Stimulated activated CD8-positive, alpha-beta memory T cell treated with anti-CD3 and anti-CD28 coated beads, Interleukin-7, amount 100 ng/mL, for 1 hour (primary cell): ENCODE data around the gene NSUN2.

Experiments used
- DNase-seq, 2 donors: peaks; one replicate each; pipeline ENCODE4 v3.0.0-alpha.2; 2020; ENCODE audit warnings: low read depth in 2 of 2

NSUN2 gene

DNA sequence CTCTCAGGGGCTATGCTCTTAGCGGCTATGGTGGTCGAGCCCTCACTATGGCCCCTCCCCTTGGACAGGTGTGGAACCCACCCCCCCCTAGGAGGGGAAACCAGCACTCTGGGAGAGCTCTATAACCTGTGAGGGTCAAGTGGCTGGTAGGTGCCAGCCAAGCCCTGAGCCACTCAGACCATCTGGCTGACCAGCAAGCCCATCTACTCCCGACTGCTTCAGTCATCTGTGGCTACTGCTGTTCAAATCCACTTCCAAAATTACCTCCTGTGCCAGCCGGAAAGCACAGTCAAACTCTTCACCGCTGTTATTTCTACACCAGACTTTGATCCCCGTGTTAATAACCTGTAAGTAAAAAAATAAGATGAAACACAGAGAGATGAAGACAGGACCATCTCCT, 28.5 kb downstream of the NSUN2 start:
- DNase-seq, result no peak

DNA sequence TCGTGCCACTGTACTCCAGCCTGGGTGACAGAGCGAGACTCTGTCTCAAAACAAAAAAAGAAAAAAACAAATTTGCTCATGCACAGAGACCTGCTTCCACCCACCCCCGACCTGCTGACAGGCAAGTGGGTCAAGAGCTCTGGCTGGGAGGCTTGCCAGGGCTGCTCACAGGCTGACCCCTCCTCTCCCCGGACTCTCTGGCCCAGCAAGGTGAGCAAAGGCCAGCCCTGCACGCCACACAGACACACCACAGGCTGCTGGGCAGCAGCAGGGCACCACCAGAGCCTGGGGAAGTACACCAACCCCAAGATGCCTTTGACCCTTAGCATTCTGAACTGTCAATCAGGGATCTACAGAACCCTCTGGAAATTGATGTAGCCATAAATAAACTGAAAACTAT, 29.2 kb downstream of the NSUN2 start:
- DNase-seq, result no peak

DNA sequence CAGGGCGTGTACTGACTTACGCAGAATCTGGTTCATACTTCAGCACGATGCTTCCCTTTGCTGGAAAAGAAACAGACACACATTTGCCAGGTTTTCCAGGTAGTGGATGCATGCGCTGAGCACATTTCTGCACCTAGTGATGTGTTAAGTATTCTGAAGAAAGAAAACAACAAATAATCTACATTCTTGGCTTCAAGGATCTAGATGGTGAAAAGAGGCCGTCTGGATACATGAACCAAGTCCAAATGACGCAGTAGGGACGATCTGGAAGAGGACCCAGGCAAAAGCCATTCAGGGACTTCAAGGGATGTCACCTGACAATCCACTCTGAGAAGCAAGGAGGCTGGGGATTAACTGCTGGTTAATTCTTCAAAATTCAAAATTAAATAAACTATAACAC, 30.4 kb downstream of the NSUN2 start:
- DNase-seq, result no peak

DNA sequence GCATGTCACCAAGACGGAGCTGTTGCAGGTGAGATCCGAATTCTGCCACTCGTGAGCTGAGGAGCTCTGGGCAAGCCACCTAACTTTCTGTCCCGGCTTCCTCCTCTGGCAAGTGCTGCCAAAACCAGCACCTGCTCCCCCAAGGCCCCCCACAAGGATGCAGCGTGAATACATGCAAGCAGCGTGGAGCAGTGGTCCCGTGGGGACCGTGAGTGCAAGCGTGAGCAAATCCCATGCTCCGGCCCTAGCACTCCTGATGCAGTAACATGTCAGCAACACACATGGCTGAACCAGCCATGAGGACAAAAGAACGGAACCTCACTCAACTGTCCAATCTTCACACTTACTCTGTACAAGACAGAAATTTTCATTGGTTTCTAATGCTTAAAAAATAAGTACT, 31.0 kb downstream of the NSUN2 start:
- no peak for DNase-seq

DNA sequence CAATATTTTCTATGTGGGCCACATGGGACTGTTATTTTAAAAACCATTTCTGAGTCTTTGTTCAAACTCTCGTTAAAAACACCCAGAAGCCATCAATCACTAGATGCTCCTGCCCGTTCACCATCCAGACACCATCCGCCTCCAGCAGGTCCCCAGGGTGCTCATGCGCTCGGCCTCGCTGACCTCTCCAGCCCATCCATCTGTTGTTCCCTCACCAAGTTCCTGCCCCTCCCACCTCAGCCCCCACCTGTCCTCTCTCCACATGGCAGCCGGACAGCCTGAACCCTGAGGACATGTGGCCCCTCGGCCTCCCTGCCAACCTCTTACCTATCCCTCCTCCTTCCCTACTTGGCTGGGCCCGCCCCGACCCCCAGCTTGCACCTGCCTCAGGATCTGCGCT, 31.6 kb downstream of the NSUN2 start:
- no peak for DNase-seq

DNA sequence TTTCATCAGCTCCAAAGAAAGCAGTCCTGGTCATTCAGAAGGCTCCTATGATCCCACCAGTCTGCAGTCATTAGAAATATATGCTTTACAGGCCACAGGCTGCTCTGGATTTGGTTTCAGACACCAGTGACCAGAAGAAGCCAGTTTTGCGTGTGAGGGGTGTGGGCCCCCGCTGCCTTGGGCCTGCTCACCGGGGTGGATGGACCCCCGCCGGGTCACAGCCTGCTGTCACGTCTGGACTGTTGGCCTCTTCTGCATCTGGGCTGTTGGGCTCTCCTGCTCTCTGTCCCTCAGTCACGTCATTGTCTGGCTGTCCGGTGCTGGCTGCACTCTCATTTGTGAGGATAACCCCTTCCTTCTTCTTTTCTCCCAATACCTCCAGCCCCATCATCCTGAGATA, 33.1 kb downstream of the NSUN2 start:
- DNase-seq, result no peak

DNA sequence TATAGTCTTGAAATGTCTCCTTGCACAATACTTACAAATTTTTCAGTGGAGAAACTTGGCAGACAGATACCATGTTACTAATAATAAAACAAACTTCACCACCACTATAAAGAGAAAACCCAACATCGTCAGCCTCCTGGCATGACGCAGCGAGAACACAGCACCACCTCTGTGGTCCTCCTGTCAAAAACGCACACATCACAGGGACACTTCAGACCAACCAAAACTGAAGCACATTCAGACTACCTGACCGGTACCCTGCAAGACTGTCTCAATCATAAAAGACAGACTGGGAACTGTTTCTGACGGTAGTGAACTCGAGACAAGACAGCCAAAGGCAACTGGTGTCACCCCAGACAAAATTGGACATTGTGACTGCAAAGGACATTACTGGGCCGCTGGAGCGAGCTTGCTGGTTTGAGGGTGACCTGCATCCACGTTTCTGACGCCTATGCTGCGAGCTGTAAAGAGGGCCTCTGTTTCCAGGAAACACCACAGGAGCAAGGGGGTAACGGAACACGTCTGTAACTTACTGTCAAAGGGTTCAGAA, 34.4 kb downstream of the NSUN2 start:
- DNase-seq, result no peak

DNA sequence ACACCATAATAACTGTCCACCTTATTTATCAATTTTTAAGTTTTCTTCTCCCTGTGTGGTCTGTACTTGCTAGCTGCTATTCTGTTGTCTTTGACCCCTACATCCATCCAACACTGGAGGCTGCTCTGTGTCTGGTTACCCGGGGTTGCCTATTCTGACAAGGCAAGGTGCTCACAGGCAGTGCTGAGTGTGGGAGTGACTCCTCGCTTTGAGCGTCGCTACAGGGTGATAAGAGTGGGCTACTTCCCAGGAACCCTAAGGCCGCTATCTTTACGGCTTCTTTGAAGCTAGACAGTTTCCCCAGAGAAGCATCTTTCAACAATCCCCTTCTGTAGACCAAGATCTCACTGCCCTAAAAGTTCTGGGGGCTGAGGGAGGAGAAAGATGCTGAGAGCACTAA, 35.3 kb downstream of the NSUN2 start:
- no peak for DNase-seq

DNA sequence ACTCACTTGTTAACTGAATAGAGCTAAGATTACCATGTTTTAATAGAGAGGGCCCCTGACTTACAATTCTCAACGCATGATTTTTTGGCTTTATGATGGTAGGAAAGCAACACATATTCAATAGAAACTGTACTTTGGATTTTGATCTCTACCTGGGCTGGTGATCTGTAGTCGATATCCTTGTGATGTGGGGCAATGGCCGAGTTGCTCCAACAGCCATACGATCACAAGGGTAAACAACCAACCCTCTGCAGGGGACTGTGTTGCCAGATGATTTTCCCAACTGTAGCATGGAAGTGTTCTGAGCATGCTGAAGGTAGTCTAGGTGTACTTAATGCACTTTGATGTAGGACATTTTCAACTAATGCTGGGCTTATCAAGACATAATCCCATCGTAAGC, 36.5 kb downstream of the NSUN2 start:
- DNase-seq, result no peak

DNA sequence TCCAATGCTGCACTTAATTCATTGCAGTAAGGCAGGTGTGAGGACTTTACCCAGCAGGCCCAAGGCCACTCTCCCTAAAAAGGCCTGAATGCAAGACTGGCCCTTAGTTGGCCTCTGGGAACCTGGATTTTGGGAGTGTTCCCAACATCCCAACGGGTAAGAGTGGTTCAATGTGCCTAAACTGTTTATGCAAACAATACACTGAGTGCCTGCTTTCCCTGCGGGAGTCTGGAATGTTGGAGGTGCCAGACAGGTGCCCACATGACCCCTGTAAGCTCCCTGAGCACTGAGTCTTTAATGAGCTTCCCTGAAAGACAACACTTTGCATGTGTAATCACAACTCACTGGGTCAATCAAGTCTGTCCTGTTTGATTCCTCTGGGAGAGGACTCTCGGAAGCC, 37.4 kb downstream of the NSUN2 start:
- DNase-seq, result no peak

DNA sequence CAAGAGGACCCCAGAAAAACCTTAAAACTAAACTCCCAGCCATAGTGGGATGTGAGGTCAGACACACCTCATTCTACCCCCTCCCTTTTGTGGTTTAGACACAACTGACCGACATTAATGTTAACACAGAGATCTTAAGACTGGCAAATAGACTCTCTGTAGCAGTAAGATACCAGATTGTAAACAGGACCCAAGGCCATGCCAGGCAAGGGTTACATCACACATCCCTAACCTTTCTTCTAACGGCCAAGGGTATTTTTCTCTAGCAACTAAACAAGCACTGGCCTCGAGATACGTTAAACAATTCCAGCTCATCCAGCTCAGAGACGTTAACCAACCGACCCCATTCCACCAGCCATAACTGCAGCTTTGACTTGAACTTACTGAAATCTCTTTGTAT, 38.8 kb downstream of the NSUN2 start:
- no peak for DNase-seq

DNA sequence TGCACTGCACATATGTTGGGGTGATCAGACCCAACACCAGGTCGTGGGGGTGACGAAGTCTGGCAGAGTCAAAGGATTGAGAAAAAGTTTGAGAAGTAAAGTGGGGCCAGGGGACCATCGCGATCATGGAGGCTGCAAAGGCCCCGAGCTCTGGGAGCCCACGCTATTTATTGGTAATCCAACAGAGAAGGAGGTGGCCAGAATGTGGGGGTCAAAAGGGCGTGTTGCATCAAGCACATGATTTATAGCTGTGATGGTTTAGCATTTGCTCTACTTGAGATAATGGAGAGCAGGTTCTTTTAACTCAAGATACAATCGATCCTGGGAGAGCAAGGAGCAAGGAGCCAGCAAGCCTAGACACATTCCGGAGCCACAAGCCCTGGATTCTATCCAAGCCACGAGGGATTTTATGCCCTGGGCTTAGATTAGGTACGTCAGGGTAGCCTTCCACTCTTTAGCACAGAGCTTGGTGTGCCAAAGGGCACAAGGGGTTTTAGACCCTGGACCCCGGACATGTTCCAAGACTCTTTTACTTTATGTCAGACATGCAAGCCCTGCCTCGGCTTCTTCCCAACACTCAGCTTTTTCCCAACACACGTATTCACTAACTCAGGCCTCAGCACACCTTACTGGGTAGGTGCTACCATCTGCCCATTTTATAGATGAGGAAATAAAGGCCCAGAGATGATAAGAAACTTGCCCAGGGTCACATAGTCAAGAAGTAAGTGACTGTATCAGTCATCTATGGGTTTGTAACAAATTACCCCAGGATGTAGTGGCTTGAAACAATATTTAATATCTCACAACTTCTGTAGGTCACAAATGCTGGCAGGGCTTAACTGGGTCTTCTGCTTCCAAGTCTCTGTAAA, 39.5 kb downstream of the NSUN2 start:
- no peak for DNase-seq

DNA sequence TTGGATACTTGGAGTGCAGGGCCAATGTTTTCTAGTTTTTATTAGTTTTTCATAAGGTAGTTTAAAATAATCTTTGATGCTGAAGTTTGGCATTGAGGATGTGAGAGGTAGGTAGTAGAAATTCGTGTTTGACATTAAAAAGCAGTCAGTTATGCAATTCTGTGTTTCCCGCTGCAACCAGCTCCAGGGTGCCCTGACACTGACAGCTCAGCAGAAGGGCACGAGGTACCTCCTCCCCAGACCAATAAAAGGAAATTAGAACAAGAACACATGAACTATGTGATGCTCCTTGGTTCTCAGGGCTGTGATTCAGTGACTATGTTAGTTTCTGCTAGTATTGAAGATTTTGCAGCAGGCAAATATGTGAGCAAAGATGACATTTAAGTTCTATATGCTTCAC, 40.2 kb downstream of the NSUN2 start:
- DNase-seq, result no peak

DNA sequence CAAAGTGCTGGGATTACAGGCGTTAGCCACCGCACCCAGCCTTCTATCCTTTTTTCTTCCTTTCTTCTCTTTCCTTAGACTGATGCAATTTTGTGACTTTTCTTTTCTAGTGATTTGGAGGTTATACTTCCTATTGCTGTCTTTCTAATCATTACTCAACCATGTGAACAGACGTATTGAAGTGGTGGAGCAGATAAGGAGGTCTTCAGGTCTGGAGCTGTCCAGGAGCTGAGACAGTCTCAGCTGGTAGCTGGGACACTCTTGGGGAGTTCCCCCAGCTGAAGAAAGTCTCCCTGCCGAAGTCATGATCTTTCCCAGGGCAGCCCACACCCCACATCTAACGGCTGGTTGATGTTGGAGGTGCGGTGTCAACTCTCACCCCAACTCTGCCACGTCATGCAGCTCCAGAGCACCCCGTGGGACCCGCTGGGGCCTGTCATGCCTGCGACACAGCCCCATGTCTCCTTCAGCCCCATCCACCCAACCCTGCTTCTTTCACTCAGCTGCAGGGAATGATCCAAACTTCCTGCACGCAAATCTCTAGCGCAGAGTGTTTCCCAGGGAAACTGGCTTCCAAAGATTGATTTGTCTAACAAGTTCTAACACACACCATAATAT, 41.1 kb downstream of the NSUN2 start:
- no peak for DNase-seq

DNA sequence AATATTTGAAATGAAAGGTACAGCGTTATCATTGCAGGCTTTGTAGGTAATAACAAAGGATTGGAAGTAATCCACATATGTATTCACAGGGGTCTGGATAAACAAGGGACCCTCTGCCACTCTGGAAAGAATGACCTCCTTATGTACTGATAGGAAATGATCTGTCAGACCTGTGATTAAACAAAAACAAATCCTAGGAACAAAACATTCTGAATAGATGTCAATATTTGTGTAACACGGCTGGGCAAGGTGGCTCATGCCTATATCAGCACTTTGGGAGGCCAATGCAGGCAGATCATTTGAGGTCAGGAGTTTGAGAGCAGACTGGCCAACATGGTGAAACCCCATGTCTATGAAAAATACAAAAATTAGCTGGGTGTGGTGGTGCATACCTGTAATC, 42.3 kb downstream of the NSUN2 start:
- no peak for DNase-seq

DNA sequence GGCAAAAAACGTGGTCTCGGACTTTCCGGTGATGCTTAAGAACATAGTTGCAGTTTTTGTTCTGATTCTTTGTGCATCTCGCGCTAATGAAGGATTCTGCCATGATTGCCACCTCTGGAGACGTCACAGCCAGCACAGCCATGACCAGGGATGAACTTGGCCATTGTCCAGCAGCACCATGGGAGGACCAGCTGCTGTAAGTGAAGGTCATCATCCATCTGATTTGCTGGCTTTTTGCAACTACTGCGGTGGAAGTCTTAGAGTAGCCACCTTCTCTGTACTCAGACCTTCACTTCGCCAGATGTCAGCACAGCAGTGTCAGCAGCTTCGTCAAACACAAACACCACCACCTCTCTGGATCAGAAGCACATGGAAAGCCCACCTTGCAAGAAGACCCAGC, 45.7 kb downstream of the NSUN2 start:
- no peak for DNase-seq

DNA sequence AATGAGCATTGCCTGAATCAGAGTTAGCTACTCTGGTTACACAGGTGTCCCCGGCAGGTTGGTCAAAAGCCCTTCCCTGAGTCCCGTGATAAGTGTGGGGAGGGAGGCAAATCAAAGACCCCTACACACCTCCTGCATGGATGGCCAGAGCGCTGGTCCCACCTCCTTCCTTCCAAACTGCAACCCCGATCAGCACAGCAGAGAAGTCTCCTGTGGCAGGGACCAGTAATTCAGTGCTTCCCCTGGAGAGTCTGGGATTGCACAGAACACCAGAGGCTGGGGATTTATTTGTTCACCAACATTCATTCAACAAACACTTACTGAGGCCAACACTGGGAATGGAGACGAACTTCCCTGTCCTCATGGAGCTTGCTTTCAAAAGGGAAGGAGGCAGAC, 46.2 kb downstream of the NSUN2 start:
- DNase-seq, result no peak

DNA sequence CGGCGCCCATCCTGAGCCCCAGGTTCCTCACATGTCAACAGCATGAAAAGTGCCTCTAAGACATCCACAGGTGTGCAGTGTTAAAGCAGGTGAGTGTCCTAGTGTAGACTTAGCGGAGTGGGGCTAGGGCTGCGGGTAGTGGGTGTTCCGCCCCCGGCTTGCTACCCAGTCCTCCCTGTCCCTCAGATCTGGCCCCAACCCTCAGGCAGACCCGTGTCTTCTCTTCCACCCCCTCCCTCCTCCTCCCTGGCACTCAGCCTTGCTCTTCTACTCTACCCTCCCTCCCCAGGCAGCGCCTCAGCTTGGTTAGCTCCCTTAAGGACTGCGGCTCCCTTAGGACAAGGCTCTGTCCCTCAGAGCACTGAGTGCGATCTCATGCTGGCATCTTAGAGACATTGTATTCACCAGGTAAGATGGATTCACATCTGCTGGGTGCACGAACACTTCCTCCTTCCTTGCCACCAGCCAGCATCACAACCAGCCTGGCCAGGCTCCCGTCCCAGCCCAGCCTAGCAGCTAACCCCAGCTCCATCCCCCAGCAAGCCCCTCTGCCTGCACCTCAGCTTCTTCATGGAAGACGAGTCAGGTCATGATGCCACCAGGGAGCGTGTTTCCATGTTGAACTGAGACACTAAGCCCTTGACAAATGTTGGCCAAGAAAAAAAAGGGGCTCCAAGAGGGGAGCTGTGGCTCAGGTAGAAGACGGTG, 46.8 kb downstream of the NSUN2 start:
- DNase-seq, result no peak

DNA sequence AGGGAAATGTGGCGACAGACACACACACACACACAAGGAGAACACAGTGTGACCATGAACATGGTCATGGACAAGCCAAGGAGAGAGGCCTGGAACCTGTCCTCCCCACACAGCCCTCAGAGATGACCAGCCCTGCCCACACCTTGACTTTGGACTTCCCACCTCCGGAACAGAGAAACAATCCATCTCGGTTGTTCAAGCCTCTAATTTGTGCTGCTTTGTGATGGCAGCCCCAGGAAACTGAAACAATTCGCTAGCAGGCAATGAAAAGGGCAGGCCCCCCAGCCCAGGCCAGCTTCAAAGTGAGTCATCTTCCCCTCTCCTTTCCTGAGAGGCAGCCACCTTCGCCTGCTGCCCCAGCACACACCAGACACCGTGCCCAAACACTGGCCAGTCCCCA, 47.7 kb downstream of the NSUN2 start:
- DNase-seq, result no peak

DNA sequence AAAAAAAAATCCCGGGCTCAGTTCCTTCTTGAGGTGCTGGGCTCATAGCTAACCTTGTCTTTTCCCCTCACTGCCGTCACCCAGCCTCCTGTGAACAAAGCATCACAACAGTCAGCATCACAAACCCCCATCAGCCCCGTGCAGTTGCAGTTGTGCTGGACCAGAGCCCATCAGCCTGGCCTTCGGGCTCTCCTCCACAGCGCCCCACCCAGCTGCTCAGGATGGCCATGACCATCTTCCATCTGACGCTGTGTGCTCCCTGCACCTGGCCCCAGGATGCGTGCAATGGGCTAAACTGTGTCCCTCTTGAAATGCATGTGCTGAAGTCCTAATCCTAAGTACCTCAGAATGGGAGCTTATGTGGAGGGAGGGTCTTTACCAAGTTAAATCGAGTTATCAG, 48.1 kb downstream of the NSUN2 start:
- DNase-seq, result no peak

DNA sequence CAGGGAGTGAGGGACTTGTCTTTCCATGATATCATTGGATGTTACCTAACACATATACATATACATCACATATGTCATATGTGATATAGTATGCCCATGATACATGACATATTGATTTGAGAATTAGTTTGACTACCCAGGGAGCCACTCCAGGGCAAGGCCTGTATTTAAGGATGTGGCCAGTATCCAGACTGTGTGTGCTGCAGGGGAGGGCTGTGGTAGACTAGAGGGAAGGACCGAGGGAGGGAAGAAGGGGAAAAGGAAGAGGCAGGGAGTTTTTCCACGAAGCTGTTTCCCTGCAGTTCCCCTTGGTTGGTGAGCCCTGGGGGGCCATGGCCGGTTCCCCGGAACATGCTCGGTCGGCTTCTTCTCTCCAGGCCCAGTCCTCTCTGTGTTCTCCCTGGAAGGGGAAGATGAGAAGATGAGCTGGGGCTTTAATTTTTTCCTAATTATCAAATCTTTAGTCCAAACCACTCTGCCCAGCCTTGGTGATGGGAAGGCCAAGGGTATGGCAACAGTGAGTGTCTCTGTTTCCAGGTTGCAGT, 48.7 kb downstream of the NSUN2 start:
- DNase-seq, result no peak

DNA sequence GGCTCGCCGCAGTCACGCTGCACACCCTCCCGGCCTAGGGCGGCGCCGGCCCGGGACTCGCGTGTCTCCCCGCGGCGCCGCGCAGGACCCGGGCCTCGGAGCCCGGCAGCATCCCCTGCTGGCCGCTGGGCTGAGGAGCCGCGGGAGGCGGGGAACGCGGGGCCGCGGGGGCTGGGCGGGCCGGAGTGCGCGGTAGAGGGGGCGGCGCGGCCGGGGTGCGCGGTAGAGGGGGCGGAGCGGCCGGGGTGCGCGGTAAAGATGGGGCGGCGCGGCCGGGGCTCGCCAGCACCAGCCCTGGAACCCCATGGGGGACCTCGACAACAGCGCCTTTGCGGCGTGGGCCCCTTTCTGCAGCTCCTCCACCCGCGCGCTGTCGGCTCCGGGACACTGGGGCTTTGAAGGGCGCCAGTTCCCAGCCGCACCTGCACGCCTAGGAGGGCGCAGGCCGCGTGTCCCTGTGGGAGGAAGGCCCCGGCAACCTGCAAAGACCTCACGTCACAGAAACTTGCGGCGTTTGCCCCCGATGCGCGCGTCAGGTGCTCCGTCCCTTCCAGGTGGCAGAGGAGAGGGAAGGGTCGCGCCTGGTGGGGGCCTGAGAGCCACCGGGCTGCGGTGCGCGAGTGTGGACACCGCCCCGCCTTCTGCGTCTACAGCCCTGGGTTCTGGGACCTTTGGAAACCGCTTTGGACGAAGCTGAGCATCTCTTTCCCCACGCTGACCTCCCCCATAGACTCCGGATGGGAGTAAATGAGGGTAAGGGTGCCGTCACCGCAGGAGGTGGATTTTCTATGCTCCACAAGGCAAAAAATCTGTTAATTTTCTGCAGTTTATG, 49.6 kb downstream of the NSUN2 start:
- DNase-seq, result no peak
